Measurements from ENCODE around the gene SLC44A5.
"Not testable (repeated sequence)": the region's sequence is repeated elsewhere in the genome, so short reads cannot be mapped to it uniquely, and the experiment has no call there.

Gene SLC44A5

DNA sequence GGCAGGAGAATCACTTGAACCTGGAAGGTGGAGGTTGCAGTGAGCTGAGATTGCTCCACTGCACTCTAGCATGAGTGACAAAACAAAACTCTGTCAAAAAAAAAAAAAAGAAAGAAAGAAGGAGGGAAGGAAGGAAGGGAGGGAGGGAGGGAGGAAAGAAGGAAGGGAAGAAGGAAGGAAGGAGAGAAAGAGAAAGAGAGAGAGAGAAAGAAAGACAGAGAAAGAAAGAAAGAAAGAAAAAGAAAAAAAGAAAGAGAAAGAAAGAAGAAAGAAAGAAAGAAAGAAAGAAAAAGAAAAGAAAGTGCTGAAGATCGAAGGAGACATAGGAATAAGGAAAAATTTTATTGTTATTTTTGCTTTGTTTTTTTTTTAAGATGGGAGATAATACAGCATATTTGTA, 166.7 kb downstream of the SLC44A5 start:
- DNase-seq, result no peak

DNA sequence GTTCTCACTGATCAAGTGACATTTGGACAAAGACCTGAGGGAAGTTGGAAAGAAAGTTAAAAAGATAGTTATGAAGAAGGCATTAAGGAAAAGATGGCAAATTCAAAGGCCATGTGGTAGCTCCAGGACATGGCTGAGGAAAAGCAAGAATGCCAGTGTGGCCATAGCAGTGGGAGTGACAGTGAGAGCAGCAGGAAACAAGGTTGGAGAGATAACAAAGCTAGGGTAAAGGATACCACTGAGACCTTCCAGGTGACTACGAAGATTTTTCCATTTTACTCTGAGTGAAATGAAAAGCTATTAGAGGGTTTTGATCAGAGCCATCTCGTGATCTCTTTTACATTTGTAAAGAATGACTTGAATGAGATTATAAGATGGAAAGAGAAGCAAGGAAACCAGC, 170.6 kb downstream of the SLC44A5 start:
- no peak for DNase-seq

DNA sequence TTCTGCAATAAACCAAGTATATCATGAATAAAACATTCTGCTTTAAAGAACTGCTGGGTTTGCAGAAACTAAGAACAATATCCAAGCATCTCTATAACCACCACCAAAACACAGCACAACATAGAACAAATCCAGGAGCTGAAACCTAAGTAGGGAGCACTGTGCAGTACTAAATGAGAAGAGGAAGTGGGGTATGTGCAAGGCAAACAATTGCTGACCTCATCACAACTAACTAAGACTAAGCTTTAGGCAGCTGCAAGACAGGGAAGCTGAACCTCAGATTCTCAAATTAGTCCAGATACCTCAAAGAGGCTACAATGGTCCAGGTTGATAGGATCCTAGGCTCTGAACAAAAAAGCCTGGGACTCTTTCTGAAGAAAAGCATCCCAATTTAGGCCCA, 172.6 kb downstream of the SLC44A5 start:
- no peak for DNase-seq

DNA sequence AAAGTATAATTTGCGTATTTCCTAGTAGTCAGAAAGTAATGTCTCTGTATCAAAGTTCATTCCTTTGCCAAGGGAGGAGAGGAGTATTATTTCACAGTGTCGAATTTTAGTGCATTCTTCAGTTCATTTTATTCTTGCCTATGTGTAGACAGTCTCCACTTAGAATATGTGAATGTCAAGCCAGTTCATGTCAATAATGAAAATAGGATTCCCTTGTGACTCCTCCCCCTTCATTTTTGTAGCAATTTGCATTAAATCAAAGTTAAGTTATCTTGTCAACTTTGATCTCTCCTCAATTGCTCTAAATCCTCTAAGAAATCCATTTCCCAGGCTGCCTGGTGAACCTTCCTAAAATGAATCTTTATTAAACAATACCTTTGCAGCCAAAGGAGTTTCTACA, 179.1 kb downstream of the SLC44A5 start:
- DNase-seq, result no peak

DNA sequence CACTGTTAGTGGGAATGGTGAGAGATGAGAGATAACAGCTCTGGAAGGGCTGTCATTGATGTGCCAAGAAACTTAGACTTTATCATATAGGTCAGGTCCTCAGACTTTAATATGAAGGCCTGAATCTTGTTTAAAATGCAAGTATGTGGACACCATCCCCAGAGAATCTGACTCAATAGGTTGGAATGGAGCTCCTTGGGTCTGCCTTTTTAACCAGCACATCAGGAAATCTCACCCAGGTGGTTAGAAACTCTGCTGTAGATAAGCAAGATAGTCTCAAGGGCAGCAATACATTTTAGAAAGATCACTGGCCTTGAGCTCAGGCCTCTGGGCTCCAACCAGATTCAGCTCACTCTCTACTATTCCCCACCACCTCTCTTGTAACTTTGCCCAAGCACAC, 180.4 kb downstream of the SLC44A5 start:
- no peak for DNase-seq

DNA sequence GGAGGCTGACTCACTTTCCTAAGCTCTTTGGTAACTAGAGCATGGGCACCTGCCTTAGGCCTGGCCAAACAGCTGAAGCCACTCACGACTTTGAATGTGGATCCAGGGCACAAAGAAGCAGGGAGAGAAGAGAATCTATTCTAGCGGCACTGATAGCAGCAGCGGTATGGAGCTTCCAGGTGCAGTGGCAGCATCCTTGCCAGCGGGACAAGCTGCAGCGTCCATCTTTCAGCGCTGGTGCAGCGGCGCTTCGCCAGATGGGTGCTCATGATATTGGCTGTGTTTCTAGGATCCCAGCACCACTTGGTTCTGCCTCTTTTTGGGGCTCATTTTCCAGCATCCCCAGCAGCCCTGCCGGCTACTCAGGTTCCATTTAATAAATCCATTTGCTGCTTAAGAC, 184.2 kb downstream of the SLC44A5 start:
- no peak for DNase-seq

DNA sequence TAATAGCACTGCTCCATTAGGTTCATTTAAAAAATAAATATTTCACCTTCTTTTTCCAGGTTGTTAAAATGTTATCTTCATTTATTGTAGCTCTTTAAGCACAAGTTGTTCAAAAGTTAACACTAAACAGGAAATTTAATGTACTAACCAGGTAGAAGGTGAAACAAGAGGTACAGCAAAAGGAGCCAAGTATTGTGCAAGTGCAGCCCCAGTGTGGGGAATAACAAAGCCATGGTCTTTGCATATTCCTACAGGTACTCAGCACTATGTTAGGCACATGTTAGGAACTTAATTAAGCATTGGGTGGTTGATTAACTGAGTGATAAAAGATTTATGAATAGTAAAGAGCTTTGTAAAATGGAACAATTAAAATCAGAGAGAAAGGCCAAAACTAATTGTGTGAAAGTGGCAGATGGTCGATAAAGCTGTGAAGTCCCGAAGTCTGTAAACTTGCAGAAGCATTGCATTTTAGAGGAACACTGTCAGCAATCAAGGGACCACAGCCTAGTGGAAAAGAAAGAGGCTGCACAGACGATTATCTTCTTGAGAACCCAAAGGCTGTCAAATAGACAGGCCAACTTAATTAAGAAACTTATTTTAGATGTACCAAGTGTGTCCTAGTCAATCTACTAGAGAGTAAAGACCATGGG, 185.8 kb downstream of the SLC44A5 start:
- no peak for DNase-seq

DNA sequence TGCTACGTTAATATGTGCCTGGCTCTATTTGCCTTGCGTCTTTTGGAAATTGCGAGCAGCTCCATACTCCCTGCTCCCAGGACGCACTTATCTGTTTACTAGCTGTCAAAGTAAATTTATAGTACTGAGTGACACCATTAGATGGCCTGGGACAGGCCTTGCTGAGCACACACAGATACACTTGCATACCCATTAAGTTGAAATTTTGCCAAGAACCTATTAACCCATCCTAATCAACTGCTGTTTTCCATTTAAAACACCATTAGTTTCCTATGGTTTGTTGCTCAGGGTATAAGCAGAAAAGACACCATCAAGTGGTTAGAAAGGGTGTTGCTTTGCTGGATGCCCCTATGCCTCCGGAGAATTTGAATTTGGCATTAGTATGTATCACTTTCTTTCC, 187.3 kb downstream of the SLC44A5 start:
- DNase-seq, result no peak

DNA sequence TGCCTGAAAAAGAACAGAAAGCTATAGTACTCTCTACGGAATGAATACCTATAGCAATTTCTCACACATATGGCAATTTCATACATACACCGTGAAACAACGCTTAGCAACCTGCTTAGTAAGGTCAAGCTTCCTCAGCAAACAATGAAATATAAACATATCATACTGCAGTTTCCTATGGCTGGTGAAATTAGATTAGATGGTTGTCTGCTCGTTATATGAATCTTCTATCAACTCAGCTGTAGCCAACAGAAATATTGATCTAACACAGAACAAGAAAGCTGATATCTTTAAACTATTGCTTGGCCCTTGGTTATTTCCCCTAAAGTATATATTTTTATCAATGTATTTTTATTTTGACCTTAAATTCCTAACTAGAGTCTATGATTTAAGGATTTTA, 187.8 kb downstream of the SLC44A5 start:
- no peak for DNase-seq

DNA sequence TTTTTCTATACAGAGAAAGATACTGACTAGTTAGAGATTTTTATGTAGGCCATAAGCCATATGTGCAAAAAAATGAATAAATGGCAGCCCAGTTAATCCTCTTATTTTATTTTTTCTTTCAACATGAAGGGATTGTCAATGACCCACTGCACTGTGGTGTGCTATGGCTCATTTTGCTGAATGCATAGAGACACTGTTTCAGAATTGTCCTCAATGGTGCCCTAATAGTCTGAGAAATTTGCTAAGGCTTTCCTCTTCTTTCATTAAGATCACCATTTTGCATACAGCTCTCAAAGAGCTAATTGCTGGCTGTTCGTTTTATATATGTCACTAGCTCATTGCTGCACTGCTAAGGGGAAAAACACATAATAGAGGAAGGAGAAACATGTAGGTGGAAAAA, 189.5 kb downstream of the SLC44A5 start:
- DNase-seq, result no peak

DNA sequence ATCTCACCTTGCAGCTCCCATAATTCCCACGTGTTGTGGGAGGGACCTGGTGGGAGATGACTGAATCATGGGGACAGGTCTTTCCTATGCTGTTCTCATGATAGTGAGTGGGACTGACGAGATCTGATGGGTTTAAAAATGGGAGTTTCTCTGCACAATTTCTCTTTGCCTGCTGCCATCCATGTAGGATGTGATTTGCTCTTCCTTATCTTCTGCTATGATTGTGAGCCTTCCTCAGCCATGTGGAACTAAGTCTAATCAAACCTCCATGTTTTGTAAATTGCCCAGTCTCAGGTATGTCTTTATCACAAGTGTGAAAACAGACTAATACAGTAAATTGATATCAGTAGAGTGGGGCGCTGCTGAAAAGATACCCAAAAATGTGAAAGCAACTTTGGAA, 195.7 kb downstream of the SLC44A5 start:
- DNase-seq, result no peak

DNA sequence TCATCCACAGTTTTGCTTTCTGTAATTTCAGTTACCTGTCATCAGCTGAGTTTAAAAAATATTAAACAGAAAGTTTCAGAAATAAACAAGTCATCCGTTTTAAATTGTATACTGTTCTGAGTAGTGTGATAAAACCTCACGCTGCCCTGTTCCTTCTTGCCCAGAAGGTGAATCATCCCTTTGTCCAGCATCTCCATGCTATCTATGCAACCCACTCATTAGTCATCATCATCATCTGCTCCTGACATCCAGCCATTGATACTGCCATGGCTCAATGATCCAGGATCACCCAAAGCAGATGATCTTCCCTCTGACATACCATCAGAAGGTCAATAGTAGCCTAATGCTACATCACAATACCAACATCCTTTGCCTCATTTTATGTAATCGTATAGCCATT, 198.3 kb downstream of the SLC44A5 start:
- DNase-seq, result no peak

DNA sequence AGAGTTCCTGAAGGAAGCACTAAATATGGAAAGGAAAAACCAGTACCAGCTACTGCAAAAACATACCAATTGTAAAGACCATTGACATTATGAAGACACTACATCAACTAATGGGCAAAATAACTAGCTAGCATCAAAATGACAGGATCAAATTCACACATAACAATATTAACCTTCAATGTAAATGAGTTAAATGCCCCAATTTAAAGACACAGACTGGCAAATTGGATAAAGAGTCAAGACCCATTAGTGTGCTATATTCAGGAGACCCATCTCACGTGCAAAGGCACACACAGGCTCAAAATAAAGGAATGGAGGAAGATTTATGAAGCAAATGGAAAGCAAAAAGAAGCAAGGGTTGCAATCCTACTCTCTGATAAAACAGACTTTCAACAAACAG, 206.2 kb downstream of the SLC44A5 start:
- not testable (repeated sequence) for DNase-seq

DNA sequence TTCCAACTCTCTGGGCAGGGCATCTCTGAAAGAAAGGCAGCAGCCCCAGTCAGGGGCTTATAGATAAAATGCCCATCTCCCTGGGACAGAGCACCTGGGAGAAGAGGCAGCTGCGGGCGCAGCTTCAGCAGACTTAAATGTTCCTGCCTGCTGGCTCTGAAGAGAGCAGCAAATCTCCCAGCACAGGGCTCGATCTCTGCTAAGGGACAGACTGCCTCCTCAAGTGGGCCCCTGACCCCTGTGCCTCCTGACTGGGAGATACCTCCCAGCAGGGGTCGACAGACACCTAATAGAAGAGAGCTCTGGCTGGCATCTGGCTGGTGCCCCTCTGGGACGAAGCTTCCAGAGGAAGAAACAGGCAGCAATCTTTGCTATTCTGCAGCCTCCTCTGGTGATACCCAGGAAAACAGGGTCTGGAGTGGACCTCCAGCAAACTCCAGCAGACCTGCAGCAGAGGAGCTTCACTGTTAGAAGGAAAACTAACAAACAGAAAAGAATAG, 207.7 kb downstream of the SLC44A5 start:
- DNase-seq, result not testable (repeated sequence)

DNA sequence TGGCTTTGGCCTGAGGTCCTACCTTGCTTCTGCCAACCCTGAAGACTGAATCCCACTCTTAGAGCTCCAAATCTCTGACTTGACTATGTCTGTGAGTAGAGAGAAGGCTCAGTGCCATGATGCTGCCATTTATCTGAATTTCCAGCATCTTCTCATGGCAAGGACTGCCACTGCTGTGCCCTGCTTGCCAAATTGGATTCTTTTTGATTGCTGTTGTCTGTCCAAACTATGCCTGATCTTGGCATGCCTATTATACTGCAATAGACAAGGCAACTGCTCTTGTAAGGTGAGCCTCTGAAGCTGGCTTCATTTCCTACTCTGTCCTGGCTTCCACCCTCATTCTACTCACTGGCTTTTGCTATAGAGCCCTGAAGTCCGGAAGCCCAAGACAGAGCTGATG, 210.2 kb downstream of the SLC44A5 start:
- DNase-seq, result no peak

DNA sequence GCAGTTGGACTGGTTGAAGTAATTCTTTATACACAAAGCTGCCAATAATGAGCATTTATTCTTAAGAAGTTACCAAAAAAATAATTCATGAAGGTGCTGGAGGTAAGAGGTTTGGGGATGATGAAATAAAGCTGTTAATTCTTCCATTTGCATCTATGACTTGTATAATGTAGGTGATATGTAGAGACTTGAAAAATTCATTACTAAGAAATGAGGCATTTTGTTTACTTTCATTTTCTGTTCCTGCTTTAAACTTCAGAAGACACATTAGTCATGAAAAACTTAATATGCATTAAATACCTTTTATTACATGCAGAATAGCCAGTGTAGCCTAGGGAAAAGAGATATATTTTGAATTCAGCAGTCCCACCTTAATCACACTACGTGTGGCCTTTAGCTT, 214.2 kb downstream of the SLC44A5 start:
- DNase-seq, result no peak

DNA sequence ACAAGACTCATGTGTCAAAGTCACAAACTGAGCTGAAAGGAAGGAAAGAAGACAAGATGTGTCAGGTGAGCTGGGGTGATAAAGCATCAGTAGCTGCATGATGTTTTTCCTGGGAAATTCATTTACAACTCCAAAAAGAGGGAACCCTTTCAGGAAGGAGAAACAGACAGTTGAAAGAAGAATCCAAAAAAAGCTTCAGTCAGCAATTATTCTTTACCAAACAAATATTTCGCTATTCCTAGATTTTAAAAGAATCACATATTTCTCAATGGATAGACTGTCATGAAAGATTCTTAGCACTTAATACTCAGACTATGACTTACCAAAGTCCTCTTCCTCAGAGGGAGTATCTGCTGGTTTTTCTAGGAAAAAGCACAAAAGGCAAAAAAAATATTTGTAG, 214.7 kb downstream of the SLC44A5 start:
- no peak for DNase-seq

DNA sequence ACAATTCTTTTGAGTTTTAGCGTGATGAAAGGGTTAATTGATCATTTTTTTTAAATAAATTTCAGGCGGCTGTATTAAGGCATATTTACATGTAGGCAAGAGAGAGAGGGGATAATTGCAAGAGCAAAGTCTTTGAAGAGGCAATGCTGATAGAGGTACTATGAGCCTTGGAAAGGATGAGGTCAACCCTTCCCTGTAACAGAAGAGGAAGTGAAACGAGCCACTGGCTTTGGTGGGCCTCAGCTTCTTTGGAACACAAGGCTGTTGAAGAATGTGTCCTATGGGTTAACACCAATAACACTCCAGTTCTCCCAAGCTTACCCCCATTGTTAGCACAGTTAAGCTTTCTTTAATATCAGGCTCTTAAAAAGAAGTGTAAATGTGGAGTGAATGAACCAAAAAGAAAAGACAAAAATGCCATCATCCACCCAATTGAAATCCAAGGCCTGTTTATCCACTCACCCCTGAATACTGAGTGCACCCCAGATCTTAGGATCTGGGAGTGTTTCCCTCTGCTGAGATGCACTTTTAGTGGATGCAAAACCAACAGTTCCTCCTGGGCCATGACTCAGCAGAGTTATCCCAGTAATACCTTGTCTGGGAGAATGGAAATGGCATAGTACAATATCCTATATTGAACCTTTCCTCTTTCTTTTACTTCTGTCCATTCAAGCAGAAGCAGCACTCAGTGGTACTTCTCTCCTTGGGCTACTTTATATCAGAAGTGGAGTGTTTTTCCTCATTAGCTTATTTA, 216.4 kb downstream of the SLC44A5 start:
- no peak for DNase-seq

DNA sequence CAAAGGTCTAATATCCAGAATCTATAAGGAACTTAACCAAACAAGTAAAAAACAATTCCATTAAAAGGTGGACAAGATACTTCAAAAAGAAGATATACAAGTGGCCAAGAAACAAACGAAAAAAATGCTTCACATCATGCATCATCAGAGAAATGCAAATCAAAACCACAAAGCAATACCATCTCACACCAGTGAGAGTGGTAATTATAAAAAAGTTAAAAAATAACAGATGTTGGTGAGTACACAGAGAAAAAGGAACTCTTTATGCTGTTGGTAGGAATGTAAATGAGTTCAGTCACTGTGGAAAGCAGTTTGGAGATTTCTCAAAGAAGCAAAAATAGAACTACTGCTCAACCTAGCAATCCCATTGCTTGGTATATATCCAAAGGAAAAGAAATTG, 218.6 kb downstream of the SLC44A5 start:
- no peak for DNase-seq

DNA sequence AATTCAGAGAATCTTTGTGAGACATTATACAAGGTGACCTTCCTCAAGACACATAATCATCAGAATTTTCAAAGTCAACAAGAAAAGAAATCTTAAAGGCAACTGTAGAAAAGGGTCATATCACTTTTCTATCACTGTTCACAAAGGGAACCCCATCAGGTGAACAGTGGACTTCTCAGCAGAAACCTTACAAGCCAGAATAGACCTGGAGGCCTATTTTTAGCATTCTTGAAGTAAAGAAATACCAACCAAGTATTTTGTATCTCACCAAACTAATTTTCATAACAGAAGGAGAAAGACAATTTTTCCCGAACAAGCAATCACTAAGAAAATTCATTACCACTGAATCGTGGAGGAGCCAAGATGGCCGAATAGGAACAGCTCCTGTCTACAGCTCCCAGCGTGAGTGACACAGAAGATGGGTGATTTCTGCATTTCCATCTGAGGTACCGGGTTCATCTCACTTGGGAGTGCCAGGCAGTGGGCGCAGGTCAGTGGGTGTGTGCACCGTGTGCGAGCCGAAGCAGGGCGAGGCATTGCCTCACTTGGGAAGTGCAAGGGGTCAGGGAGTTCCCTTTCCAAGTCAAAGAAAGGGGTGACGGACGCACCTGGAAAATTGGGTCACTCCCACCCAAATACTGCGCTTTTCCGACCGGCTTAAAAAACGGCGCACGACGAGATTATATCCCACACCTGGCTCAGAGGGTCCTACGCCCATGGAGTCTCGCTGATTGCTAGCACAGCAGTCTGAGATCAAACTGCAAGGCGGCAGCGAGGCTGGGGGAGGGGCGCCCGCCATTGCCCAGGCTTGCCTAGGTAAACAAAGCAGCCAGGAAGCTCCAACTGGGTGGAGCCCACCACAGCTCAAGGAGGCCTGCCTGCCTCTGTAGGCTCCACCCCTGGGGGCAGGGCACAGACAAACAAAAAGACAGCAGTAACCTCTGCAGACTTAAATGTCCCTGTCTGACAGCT, 235.2 kb downstream of the SLC44A5 start:
- DNase-seq, result not testable (repeated sequence)

DNA sequence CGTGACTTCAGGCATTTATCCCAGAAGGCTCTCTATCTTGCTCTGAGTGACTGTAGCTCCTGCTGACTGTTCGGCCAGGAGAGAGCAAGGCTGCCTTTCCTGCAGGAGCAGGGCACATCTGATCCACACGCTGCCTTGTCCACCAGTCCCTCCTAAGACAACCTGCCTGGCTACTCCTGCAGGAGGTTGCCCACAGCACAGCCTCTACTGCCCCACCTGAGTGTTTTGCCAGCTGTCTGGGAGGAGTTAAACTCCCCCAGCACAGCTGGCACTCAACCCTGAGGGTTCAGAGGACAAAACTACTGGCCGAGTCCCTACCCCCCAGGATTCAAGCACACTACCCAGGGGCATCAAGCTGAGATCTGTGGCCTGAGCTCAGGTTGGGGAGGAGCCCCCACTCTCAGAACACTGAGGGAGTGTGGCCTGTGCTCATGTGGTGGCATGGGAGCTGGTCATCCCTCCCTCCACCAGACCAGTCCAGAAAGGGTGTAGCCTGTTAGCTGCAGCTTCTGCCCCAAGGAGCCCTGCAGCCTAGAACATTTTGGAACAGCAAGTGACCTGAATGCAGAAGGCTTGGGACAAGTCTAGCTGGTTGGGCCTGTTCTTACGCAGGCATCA, 237.3 kb downstream of the SLC44A5 start:
- DNase-seq, result no peak

DNA sequence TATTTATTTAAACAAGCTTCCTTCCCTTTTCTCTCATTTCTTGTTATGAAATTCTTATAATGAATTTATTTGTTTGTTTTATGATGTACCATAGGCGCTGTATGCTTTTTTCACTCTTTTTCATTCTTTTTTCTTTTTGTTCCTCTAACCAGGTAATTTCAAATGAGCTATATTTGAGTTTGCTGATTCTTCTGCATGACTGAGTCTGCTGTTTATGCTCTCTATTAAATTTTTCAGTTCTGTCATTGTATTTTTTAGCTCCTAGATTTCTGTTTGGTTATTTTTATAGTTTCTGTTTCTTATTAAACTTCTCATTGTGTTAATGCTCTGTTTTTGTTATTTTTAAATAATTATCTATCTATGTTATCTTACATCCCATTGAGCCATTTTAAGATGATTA, 244.3 kb downstream of the SLC44A5 start:
- DNase-seq, result no peak

DNA sequence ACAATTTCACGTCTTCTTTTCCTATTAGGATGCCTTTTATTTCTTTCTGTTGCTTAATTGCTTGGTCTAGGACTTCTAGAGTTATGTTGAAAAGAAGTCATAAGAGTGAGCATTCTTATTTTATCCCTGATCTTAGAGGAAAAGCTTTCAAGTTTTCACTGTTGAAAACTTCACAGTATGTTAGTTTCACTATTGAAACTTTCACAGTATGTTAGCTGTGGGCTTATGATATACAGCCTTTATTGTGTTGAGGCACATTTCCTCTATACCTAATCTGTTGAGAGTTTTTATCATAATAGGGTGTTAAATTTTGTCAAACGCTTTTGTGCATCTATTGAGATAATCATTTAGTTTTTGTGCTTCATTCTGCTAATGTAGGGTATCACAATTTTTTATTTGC, 249.7 kb downstream of the SLC44A5 start:
- DNase-seq, result no peak
